ENCODE results near the gene BRF1. TPM values are rescaled to one million over a fixed set of nuclear protein-coding genes. Genes with fewer than 3 reads are reported as not detected.
A peak's percentile ranks its signal among the peaks of the same experiment; 100 is the strongest.
"Not testable (repeated sequence)": the region's sequence is repeated elsewhere in the genome, so short reads cannot be mapped to it uniquely, and the experiment has no call there.

The BRF1 gene
- total RNA-seq, 1 donor from 2014 or later, result 19.0 TPM

DNA sequence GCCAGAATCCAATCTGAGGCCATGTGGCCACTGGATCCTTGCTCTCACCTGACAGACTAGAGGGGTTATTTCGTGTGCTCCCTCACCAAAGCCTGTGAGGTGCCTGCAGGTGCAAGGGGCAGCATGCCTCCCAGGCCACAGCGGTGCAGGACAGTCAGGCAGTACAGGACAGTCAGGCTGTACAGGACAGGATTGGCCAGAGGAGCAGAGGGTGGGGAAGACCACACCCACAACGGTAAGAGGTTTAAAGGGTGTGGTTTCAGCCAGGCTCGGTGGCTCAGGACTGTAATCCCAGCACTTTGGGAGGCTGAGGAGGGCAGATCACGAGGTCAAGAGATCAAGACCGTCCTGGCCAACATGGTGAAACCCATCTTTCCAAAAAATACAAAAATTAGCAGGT is 3.1 kb upstream of the BRF1 start:
- ATAC-seq (no peak), DNase-seq (ENCODE audit: missing footprints) (no peak)
- intact Hi-C loops (cut with DNase I), result no loop called here

- intact Hi-C loops (cut with DNase I); ATAC-seq; DNase-seq (ENCODE audit: missing footprints): not testable (repeated sequence)
Observed at GRCh38 chr14:105301915-105302249, 1.1 kb upstream of the BRF1 start.

DNA sequence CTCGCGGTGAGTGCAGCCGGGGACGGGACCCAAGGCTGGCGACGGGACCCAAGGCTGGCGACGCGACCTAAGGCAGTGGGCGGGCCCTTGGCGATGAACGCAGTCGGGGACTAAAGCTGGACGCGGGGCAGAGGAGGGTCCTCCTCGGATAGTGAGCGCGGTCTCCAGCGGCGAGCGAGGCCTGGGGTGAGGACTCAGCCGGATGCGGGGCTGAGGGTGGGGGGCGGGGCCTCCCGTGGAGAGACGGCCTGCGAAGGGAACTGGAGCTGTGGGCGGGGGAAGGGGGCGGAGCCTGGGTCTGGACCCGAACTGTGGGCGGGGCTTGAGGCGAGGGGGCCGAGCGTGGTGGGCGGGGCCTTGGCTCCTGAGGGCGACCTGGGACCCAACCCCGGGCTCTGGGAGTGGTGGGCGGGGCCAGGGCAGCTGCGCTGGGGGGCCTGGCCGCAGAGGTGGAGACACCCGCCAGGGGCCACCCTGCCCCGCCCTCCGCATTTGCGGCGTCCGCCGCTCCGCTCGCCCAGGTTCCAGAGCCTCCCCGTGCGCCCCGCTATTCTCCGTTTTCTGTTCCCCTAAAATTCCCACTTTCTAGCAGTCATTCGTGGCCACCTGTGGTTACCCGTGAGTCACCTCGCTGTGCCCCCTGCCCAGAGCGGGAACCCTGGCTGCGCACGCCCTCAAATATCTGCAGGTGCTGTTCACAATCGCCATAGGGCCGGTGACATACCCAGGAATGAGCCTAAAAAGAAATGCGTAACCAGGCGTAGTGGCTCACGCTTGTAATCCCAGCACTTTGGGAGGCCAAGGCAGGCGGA is 508 bp upstream of the BRF1 start:
- intact Hi-C loops (cut with DNase I), result no loop called here
- peak; percentile 96 for ATAC-seq
- peak; percentile 99 for DNase-seq (ENCODE audit: missing footprints)

GRCh38 chr14:105299654-105300541 is 903 bp downstream of the BRF1 start:
- intact Hi-C loops (cut with DNase I), result no loop called here
- ATAC-seq (no peak), DNase-seq (ENCODE audit: missing footprints) (peak; percentile 79)

DNA sequence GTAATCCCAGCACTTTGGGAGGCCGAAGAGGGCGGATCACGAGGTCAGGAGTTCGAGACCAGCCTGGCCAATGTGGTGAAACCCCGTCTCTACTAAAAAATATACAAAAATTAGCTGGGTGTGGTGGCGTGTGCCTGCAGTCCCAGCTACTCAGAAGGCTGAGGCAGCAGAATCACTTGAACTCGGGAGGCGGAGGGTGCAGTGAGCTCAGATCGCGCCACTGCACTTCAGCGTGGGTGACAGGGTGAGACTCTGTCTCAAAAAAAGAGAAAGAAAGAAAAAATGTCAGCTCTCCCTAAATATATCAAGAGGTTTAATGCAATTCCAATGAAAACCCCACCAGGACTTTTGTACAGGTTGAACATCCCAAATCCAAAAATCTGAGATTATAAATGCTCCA is 3.5 kb downstream of the BRF1 start:
- ATAC-seq; DNase-seq (ENCODE audit: missing footprints); intact Hi-C loops (cut with DNase I): not testable (repeated sequence)

DNA sequence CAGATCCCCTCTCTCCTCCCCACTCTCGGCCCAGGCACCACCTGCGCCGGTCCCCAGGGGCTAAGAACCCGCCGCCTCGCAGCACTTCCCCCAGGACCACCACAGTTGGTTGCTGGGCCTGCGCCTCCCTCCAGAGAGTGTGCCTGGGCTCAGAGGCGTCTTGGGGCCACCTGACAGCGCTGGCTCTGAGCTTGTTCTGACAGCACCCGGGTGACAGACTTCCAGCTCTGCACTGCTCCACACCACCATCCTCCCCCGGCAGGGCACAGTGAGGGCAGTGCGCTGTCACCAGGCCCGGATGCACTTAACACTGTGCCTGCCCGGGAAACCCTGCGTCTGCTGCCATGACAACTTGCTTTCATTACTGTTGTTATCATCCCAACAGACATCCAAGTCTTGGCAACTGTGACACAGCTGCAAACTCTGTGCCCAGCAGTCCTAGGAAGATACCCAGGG is 6.6 kb downstream of the BRF1 start:
- intact Hi-C loops (cut with DNase I), result loop anchor here (5.0 kb wide), 1 partner anchor 58 kb away; no protein-coding TSS in a partner anchor

GRCh38 chr14:105292826-105293711 is 7.7 kb downstream of the BRF1 start:
- no peak for DNase-seq (ENCODE audit: missing footprints)
- ATAC-seq, result no peak
- intact Hi-C loops (cut with DNase I), result loop anchor here (5.0 kb wide), 1 partner anchor 59 kb away; no protein-coding TSS in a partner anchor

More for the DNA sequence above, 6.6 kb downstream of the BRF1 start:
- ATAC-seq (peak; percentile 98), DNase-seq (ENCODE audit: missing footprints) (peak; percentile 82)

DNA sequence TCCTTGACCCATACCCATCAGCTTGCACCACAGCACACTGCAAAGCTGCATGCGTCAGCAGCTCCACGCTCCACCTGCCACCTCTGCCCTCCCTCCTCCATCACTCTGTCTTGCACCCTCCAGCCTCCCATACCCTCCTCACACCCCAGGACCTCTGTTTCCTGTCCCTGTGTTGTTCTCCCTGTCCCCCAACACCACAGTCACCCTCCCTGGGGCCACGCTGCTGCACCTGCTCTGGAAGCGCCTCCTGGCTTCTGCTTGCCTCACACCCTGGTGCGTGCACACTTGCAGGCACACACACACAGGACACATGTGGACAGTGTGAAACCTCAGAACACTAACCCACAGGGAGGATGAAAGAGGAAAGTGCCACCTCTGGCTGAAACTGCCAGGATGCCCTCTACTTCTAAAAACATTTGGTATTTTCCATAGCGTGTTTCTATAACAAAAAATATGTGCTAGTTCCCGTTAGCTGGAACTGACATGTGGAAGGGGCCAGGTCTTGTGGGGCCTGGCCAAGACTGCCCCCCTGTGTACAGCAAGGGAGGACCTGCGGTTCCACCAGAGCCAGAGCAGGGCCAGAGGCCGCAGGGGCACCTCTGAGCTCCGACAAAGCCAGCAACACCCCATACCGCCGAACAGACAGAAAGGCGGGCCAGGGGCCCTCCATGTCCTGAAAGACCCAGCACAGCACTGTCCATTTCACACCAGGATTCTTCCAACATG is 10.0 kb downstream of the BRF1 start:
- ATAC-seq (no peak), DNase-seq (ENCODE audit: missing footprints) (no peak)
- intact Hi-C loops (cut with DNase I), result loop anchor here (5.0 kb wide), 1 partner anchor 62 kb away; no protein-coding TSS in a partner anchor

- DNase-seq (ENCODE audit: missing footprints); ATAC-seq; intact Hi-C loops (cut with DNase I): not testable (repeated sequence)
Observed at GRCh38 chr14:105288936-105289335, 11.9 kb downstream of the BRF1 start.

DNA sequence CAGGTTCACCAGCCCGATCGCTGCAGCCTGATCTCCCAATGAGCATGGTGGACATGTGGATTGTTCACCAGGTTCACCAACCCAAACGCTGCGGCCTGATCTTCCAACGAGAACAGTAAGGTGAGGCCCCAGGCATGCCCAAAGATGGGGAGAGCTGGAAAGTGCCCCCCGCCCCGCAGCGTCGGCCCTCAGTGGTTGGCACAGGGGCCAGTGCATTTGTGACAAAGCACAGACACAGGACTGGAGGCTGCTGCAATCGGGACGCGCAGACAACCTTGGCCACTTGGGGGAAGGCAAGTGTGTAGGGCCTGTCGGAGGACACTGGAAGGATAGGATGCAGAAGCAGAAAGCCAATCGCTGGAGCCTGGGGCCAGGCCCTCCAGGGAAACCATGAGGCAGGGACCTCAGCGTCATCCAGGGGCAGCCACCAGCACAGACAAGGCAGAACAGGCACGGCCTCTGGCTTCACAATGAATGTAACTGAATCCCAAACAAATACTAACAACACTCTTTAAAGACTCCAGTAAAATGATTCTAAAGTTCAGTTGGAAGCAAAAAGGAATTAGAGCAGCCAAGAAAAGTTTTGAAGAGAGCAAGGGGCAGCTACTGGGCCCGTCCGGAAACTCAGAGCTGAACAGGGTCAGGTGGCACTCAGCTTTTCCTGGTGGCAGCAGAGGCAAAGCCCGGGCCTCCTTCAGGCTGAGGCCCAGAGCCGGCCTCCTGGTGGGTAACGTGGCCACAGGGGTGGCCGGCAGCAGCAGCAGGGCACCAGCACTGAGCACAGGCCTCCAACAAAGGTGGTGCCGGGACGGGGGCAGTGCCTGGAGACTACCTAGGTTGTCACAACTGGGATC is 13.3 kb downstream of the BRF1 start:
- DNase-seq (ENCODE audit: missing footprints) (no peak), ATAC-seq (no peak)
- intact Hi-C loops (cut with DNase I), result no loop called here

- DNase-seq (ENCODE audit: missing footprints) (no peak), ATAC-seq (peak; percentile 30)
- intact Hi-C loops (cut with DNase I), result no loop called here
Observed at GRCh38 chr14:105286759-105287144, 14.0 kb downstream of the BRF1 start.

DNA sequence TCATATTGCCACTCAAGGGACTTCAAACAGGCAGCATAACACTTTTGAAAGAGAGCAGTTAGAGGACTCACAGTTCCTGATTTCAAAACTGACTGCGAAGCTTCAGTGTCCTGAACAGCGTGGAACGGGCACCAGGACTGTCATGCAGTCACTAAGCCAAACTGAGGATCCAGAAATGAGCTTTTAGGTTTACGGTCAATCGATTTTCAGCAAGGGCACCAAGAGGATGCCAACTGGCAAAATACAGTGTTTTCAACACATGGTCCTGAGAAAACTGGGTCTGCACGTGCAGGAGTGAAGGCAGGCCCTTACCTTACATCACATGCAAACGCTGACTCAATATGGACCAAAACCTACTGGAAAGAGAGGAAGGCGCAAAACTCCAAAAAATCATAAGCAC is 15.6 kb downstream of the BRF1 start:
- DNase-seq (ENCODE audit: missing footprints) (no peak), ATAC-seq (no peak)
- intact Hi-C loops (cut with DNase I), result loop anchor here (2.0 kb wide), 1 partner anchor 82 kb away; no protein-coding TSS in a partner anchor

- intact Hi-C loops (cut with DNase I), result loop anchor here (2.0 kb wide), 2 partner anchors 81 to 193 kb away; no protein-coding TSS in a partner anchor
- no peak for ATAC-seq
- no peak for DNase-seq (ENCODE audit: missing footprints)
Observed at GRCh38 chr14:105283899-105284298, 16.9 kb downstream of the BRF1 start.

DNA sequence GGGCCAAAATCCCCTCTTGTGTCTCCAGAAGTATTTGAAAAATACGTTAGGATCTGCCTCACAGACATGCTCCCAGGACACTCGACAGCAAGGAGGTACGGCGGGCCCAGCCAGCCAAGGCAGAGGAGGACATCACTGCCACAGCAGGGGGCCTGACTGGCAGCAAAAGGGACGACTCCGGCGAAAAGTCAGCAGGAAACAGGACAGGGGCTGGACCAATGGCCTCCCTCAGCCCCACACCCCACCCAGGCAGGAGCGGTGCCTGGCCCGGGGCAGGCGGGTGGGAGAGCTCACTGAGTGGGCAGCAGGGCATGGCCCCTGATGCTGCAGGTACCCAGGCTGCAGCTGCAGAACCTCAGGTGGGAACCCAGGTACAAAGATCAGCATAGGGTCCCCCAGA is 17.8 kb downstream of the BRF1 start:
- DNase-seq (ENCODE audit: missing footprints) (peak; percentile 33), ATAC-seq (no peak)
- intact Hi-C loops (cut with DNase I), result loop anchor here (2.0 kb wide), 1 partner anchor 192 kb away; no protein-coding TSS in a partner anchor

DNA sequence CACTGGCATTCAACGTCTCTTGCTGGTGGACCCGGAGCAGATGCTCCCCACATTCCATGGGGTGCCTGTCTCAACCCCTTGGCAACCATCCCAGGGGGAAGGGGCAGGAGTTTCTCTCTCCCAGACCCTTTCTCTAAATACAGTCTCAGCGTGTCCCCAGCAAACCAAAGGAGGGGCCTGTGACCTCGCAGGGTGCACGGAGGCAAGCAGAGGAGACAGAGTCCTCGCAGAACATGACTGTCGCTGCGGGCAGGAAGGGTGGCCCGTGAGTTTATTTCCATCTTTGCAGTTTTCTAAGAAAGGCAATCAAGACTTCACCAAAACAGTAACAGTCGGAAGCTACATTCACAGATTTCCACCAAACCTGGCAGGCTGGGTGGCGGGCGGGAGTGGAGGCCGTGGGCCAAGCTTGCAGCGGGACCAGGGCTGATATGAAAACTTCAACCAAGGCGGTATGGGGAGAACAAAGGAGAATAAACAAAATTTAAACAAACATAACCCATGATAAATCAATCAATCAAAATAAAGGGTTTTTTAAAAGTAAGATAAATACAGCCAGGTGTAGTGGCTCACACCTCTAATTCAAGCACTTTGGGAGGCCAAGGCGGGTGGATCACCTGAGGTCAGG is 18.6 kb downstream of the BRF1 start:
- ATAC-seq, result no peak
- peak; percentile 11 for DNase-seq (ENCODE audit: missing footprints)
- intact Hi-C loops (cut with DNase I), result loop anchor here (2.0 kb wide), 1 partner anchor 191 kb away; no protein-coding TSS in a partner anchor

- intact Hi-C loops (cut with DNase I), result loop anchor here (2.0 kb wide), 1 partner anchor 191 kb away; no protein-coding TSS in a partner anchor
- no peak for ATAC-seq
- peak; percentile 37 for DNase-seq (ENCODE audit: missing footprints)
Observed at GRCh38 chr14:105281371-105282097, 19.3 kb downstream of the BRF1 start.
